HG03175 (cell line): ENCODE results near the gene MAPK14.

Experiments
- ATAC-seq: cut with Tn5 transposase; IDR thresholded peaks from one replicate; pipeline ENCODE4 v1.9.1; 2021; ENCODE audit warnings: mild to moderate bottlenecking, moderate library complexity; ENCODE audit not compliant: unreplicated experiment

MAPK14 gene

DNA sequence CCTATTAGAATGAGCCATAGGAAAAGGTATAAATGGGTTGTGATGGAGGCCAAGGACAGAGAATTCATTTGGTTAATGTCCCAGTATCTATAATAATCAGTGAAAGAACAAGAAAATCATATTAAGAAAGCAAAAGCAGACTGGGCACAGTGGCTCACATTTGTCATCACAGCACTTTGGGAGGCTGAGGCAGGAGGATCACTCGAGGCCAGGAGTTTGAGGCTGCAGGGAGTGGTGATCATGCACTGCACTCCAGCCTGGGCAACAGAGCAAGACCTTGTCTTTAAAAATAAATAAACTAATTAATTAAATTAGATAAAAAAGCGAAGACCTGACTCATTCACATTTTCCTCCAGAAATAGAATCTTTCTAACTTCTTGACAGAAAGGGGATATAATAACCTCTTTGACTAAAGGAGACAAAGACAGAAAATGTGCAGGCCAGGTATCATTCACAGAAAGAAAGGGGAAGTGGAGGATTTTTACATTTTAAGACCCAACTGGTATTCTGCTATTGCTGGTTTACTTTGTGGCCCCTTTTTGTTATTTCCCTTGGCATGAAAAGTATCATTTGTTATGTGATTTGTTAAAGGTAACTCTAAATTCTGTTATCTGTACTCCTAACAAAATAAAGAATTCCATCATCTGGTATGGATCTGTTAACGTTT is 70.8 kb downstream of the MAPK14 start:
- no peak for ATAC-seq

DNA sequence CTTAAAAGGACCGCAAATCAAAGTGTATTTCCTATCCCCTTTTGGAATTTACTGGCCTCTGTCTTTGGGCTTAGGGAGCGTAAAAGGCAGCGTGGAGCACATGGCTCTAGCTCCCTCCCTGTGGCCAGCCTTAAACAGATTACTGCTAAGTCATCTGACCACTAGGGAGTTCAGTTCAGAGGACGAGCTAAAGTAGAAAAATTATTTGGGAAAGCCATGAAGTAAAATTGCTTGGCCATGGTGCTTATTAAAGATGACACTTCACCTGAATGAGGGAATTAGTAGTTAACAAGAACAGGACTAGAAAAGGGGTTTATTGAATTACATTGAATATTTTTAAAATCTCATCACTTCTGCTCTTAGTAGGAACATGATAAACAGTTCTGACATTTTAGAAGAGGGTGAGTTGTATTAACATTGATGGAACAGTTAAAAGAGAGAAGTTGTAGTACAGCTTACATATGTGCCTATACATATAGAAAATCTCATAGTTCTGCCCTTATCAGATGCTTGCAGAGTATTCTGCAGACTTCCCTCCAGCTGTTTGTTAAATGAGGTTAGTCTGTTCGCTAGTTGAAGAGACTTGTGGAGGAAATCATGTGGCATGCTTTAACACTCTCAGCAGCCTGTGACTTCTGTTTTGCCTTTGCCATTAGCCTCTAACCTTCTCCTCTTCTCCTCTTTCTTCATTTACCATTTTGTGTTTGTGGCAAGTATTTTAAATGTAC is 71.5 kb downstream of the MAPK14 start:
- ATAC-seq, result no peak

DNA sequence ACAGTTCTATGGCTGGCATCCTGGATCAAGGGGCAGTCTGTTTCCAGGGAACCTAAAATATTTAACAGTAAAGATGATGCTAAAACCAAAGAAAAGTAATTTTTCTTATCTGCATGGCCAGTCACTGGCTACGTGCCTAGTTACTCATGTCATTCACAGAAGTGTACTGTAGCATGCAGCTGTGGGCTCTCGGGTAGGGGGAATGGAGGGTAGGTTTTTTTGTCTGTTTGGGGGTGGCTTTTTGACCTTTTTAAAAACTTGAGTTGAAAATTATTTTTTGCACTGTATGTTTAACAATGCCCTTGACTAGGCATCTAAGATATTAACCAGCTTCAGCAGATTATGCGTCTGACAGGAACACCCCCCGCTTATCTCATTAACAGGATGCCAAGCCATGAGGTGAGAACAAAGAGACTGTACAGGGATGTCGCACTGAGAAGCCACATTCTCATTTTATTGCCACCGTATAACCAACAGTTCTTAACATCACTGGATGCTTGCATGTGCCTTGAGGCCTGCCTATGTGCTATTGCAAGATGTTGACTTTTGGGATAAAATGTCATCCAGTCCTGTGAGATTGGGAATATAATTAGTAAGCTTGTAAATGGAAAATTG is 72.4 kb downstream of the MAPK14 start:
- no peak for ATAC-seq

DNA sequence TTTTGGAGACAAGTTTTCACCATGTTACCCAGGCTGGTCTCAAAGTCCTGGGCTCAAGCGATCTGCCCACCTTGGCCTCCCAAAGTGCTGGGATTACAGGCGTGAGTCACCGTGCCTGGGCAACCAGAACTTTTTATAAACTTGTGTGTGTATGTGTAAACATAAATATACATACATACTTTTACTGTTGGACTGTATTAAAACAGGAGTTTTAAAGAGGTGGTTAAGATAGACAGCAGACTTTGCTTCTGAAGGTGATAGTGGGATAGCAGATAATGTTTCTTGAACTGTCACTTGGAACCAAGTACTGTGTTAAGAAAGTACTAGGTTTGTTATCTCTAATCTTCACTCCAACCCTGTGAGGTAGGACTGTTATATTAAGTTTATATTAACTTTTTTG is 74.1 kb downstream of the MAPK14 start:
- ATAC-seq, result no peak

DNA sequence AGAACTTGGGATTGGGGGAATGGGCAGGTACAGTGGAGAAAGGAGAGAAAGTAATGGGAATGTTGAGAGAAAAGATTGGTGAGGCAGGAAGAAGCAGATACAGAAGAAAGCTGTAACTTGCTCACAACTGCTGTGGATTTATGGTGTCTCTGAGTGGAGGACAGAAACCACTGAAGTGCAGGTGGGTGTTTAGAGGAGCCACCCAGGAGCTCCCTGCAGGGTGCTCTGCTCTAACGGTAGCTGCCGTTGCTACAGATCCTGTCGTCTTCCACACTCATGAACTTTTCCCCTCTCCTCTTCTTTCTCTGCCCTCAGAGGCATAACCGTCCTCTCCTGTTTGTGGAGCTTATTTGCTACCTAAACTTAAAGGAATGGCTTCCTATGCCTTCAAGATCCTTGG is 75.2 kb downstream of the MAPK14 start:
- ATAC-seq, result no peak

DNA sequence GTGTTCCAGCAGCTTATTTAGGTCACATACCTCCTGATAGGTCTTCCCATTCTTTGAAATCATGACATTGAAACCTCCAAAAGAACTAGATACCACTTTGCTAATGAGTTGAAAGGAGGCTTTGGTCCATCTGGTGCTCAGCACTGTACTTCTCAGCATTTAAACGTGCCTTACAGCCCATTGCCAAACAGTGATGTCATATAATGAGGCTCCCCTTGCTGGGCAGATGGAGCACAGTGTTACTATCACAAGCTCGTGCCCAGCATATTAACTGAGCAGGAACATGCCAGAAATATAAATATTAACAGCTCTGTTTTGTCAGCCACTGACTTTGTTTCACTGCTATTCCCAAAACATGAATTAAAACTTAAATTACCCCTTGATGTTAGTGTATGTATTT is 77.2 kb downstream of the MAPK14 start:
- ATAC-seq, result no peak

DNA sequence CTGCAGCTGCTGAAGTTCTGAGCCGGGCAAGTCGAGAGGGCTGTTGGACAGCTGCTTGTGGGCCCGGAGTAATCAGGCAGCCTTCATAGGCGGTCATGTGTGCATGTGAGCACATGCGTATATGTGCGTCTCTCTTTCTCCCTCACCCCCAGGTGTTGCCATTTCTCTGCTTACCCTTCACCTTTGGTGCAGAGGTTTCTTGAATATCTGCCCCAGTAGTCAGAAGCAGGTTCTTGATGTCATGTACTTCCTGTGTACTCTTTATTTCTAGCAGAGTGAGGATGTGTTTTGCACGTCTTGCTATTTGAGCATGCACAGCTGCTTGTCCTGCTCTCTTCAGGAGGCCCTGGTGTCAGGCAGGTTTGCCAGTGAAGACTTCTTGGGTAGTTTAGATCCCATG is 81.5 kb downstream of the MAPK14 start:
- ATAC-seq, result no peak

DNA sequence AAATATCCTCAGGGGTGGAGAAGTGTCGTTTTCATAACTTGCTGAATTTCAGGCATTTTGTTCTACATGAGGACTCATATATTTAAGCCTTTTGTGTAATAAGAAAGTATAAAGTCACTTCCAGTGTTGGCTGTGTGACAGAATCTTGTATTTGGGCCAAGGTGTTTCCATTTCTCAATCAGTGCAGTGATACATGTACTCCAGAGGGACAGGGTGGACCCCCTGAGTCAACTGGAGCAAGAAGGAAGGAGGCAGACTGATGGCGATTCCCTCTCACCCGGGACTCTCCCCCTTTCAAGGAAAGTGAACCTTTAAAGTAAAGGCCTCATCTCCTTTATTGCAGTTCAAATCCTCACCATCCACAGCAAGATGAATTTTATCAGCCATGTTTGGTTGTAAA is 82.4 kb downstream of the MAPK14 start:
- no peak for ATAC-seq

DNA sequence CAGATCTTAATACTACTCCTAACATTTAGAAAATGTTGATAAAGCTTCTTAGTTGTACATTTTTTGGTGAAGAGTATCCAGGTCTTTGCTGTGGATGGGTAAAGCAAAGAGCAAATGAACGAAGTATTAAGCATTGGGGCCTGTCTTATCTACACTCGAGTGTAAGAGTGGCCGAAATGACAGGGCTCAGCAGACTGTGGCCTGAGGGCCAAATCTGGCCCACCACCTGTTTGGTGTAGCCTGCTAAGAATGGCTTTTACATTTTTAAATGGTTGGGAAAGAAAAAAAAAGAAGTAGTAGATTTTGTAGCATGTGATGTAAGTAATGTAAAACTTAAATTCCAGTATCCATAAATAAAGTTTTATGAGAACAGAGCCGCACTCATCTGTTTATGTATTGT is 83.3 kb downstream of the MAPK14 start:
- ATAC-seq, result no peak

DNA sequence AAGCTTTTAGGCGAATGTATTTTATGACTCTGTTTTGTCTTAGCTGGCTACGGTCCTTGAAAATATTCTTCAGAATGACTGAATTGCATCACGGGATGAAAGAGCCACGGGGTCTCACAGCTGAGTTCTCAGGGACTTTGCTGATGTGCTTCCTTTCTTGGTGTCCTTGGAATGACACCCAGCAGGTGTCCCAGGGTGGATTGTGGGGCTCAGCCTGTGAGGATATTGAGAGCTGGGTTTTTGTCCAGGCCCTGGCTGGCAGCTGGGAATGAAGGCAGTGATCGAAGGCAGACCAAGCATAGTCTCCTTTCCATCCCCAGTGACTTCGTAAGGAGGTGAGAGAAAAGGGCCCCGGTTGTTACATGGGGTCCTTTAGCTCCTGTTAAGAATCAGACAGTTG is 83.9 kb downstream of the MAPK14 start:
- no peak for ATAC-seq

DNA sequence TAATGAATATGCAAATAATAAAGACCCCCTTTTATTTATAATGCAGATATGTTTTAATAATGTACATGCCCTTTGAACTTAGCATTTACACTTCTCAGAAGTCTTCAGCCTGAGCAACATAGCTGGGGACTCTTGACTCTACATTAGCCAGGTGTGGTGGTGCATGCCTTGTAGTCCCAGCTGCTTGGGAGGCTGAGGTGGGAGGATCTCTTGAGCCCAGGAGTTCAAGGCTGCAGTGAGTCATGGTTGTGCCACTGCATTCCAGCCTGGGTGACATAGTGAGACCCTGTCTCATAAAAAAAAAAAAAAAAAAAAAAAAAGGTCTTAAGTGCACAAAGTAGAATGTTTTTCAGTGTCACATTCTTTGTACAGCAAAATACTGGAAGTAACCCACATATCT is 85.4 kb downstream of the MAPK14 start:
- ATAC-seq, result no peak

DNA sequence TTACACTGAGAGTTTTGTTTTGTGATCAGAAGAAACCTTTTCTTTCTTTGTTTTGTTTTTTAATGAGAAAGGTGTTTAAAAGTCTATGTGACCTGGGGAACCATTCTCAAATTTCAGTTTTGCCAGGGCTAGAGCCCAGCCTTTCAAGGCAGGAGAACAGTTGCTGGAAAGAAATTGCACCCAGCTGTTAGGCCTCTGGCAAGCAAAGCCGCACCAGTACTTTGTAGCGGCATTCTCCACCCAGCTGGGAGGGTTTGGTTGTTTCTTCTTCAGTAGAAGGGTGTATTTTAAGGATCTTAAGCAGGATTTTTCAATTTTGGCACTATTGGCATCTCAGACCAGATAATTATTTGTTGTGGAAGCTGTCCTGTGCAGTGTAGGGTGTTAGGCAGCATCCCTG is 86.1 kb downstream of the MAPK14 start:
- no peak for ATAC-seq

DNA sequence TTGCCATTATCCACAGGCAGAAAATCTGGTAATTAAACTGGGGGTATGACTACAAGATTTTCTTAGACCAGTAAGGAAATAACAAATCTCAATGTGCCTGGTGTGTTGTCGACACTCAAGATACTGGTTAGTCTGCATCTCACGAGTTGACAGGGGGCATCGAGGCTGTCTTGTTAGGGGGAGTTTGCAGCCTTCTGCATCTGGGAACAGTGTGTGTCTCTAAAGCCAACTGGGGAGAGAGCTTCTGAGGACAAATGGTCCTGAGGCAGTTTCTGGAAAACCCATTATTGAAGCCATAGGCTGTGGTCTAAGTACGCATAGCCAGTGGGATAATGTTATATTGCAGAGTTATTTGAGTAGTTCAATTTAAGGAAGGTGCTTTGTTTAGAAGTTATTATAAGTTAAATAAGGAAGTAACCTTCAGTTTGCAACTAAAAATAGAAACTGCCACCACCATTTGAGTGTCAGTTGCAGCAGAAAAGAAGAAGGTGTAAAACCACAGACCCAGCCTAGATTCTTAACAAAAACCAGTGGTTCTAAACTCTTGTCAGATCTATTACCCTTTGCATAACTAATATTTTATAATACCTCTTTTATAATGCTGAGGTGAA is 87.3 kb downstream of the MAPK14 start:
- ATAC-seq, result peak; percentile 61

DNA sequence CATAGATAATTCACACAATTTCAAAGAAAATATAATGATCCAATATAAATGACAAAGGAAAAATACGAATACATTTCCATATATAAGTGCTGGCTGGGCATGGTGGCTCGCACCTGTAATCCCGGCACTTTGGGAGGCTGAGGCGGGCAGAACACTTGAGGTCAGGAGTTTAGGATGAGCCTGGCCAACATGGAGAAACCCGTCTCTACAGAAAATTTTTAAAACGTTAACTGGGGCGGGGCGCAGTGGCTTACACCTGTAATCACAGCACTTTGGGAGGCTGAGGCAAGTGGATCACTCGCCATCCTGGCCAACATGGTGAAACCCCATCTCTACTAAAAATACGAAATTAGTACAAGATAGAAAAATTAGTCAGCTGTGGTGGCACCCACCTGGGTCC is 87.8 kb downstream of the MAPK14 start:
- no peak for ATAC-seq

DNA sequence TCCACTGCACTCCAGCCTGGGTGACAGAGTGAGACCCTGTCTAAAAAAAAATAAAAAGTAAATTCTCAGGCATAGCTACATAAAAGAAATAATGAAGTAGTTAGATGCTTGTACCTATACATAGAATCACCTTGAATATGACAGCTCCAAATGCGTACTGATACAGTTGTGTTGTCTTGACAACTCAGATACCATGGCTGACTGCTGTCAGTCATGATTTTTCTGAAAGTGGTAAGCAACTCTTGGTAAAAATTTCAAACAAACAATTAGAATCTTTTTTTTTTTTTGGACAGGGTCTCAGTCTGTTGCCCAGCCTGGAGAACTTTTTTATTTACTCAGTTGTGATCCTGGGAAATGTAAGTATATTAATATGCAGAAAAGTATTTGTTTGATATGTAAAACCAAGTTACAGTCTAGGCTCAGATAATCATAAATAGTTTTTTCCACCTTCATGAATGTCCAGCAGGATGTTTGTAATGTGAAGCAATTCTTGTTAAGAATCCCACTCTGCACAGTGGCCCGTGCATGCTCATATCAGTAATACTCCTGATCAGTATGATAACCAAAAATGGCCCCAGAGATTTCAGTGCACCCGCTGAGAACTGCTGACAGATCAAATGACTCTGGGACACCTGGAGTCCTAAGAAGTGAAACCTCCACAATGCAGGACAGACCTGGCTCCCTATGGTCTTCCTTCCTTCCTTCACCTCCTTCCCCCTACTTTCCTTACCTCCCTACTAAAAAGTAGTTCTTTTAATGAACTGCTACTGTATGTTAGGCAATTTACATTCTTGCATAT is 88.7 kb downstream of the MAPK14 start:
- no peak for ATAC-seq

DNA sequence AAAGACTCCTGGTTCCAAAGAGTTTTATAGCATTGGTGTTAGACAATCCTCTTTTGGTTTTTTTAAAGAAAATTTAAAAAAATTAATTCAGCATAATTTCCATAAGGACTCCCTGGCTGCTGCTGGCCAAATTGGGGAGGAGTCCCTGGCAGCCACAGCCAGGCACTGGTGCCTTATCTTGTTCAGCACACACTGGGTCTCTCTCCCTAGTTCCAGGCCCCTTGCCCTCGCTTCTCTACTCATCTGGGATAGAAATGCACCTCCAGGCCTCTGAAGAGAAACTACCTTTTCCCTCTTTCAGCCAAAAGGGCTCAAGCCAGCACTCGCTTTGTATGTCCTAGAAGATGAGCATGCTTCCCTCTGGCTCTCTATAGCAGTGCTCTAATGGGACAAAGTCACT is 89.3 kb downstream of the MAPK14 start:
- no peak for ATAC-seq

DNA sequence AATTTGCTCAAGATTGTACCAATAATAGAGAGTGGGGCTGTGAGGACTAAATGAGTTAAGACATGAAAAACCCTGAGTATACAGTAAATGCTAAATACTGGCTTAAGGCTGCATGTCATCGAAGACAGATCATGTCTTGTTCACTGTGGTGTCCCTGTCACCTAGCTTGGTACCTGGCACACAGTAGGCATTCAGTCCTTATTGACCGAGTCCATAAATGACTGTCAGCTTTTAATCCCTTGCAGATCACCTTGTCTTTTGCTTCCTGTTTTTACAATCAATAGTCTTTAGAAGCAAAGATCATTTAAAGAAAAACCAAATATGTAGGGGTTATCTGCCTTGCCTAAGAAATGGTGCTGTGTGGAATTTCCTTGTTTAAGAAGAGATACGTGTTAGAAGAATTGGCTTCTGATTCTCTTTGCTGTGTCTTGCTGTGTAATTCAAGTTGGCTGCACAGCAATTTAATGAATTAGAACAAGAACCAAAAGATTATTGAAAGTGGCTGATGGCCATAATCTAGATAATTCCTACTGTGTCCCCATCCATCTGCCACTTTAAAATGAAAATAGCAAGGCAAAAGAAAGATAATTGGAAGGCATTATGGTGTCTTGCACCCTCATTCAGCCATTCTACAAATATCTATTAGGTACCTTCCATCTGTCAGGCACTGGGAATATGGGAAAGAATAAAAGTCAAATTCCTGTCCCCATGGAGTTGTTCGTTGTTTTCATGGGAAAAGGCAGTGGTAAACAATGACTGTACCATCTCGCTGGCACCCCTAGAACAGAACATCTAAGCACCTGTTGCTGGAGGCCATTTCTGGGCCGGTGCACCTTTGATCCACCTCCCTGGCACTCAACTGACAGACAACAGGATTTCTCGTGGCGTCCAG is 90.3 kb downstream of the MAPK14 start:
- ATAC-seq, result no peak

DNA sequence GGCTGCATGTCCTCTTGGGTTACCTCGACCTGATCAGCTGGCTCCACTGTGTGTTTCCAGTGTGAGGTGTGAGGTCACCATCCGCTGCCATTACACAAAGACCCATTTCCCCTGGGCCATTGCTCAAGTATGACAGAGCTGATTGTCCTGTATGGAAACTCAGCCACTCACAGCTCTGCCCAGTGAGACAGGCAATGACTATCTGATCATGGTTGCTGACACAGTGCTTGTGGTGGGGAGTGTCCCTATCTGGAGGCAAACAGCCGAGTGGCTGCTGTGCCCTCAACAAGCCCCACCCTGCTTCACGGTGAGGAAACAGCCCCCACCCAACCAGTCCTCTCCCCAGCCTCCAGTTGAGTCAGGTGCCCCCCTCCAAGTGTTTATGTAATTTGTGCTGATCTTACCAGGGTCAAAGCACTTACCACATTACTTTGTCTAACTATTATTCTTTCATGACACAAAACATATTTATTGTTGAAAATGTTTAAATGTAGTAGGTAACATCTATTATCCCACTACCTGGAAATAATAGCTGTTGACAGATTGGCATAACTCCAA is 91.0 kb downstream of the MAPK14 start:
- ATAC-seq, result no peak

DNA sequence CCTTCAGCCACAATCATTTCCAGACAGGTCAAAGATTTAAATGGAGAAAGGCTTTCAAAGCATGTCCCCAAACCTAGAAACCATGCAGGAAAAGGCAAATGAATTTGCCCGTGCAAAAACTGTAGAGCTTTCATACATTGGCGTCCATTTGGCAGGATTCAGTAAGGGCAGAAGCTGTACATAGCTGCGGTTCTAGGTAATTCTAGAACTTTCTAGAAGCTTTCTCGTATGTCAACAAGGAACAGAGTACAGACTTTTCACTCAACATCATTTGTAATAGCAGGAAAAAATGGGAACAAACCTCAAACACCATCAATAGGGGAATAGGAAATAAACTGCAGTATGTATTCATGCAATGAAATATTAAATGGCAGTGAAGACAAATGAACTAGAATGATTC is 91.6 kb downstream of the MAPK14 start:
- no peak for ATAC-seq

DNA sequence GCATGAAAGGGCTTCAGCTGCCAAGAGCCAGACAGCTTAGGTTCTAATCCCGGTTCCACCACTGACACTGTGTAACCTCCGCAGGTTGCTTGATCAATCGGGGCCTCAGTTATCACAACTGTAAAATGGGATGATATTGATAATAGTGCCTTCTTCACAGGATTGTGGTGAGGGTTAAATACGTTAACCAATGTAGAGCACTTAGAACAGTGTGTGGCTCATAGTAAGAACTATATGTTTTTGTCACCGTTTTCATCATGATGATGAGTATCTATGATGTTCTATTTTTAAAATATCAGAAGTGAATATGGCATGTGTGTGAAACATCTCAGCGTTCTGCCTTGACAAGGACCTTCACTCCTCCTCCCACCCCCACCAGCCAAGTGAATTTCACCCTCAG is 92.4 kb downstream of the MAPK14 start:
- no peak for ATAC-seq
